Mucosa of rectum (tissue), 2 donors: ENCODE measurements around the gene SLC16A11.

Experiments
- H3K27ac ChIP-seq, 2 donors: one replicate each; pipeline ENCODE4 v1.7.0; 2013; ENCODE audit warnings: inconsistent platforms in 2 of 2, low read depth in 2 of 2, low read length in 2 of 2
- H3K27me3 ChIP-seq, 2 donors: one replicate each; pipeline ENCODE4 v1.7.0; 2013; ENCODE audit warnings: low read length in 2 of 2; ENCODE audit not compliant: control insufficient read depth in 2 of 2, insufficient read depth in 2 of 2
- H3K36me3 ChIP-seq, 2 donors: one replicate each; pipeline ENCODE4 v1.7.0; 2013; ENCODE audit warnings: low read length in 2 of 2; ENCODE audit not compliant: control insufficient read depth in 2 of 2, insufficient read depth in 2 of 2
- H3K4me1 ChIP-seq, 2 donors: one replicate each; pipeline ENCODE4 v1.7.0; 2013; ENCODE audit warnings: low read length in 2 of 2, mild to moderate bottlenecking in 1 of 2; ENCODE audit not compliant: control insufficient read depth in 2 of 2, insufficient read depth in 2 of 2
- H3K4me3 ChIP-seq, 2 donors: one replicate each; pipeline ENCODE4 v1.7.0; 2013; ENCODE audit warnings: low read length in 2 of 2
- H3K9ac ChIP-seq, 2 donors: one replicate each; pipeline ENCODE4 v1.7.0; 2013; ENCODE audit warnings: low read length in 2 of 2, low read depth in 1 of 2, mild to moderate bottlenecking in 1 of 2
- H3K9me3 ChIP-seq, 2 donors: one replicate each; pipeline ENCODE4 v1.7.0; 2013; ENCODE audit warnings: low read length in 2 of 2; ENCODE audit not compliant: control insufficient read depth in 2 of 2
- donor health status: healthy.
- donor health status: Normal muscosa, but diverticular disease.

SLC16A11 gene

GRCh38 chr17:7010523-7010922 is 33.4 kb downstream of the SLC16A11 start:
- no peak overlapping the region for H3K9ac ChIP-seq

GRCh38 chr17:7007143-7007542 is 36.7 kb downstream of the SLC16A11 start:
- Histone ChIP-seq H3K27ac (no peak overlapping the region), H3K27me3 (no peaks in the 10 kb centered on the region), H3K4me3 (no peak overlapping the region), H3K36me3 (peaks cover 12 to 18% of the 10 kb centered on the region in 2 donors), H3K9ac (no peak overlapping the region), H3K9me3 (no peaks in the 10 kb centered on the region), H3K4me1 (peaks cover 9 to 19% of the 10 kb centered on the region in 2 donors)

More at GRCh38 chr17:7010523-7010922, 33.4 kb downstream of the SLC16A11 start:
- Histone ChIP-seq H3K9me3 (no peaks in the 10 kb centered on the region), H3K36me3 (peaks cover 5% of the 10 kb centered on the region in 2 donors), H3K4me1 (peaks cover 23 to 35% of the 10 kb centered on the region in 2 donors), H3K27me3 (no peaks in the 10 kb centered on the region), H3K4me3 (peak overlapping the region in 1 of 2 donors; percentile 17), H3K27ac (no peak overlapping the region)

GRCh38 chr17:7005716-7006115 is 38.2 kb downstream of the SLC16A11 start:
- Histone ChIP-seq H3K27me3 (no peaks in the 10 kb centered on the region), H3K9ac (no peak overlapping the region), H3K4me3 (no peak overlapping the region), H3K9me3 (no peaks in the 10 kb centered on the region), H3K27ac (no peak overlapping the region), H3K36me3 (peaks cover 22 to 33% of the 10 kb centered on the region in 2 donors), H3K4me1 (peaks cover 7 to 8% of the 10 kb centered on the region in 2 donors)

- Histone ChIP-seq H3K9me3 (no peaks in the 10 kb centered on the region), H3K9ac (no peak overlapping the region), H3K4me3 (no peak overlapping the region), H3K4me1 (peaks cover 0 to 3% of the 10 kb centered on the region in 2 donors), H3K27ac (no peak overlapping the region), H3K27me3 (no peaks in the 10 kb centered on the region), H3K36me3 (peaks cover 26 to 34% of the 10 kb centered on the region in 2 donors)
Measured at GRCh38 chr17:7004398-7005253, 39.3 kb downstream of the SLC16A11 start.

- H3K4me1 ChIP-seq, result peaks cover 0 to 3% of the 10 kb centered on the region in 2 donors
Measured at GRCh38 chr17:7003745-7004144, 40.1 kb downstream of the SLC16A11 start.

GRCh38 chr17:7002288-7003047 is 41.4 kb downstream of the SLC16A11 start:
- H3K27me3 ChIP-seq, result no peaks in the 10 kb centered on the region
- peaks cover 0 to 3% of the 10 kb centered on the region in 2 donors for H3K4me1 ChIP-seq
- H3K36me3 ChIP-seq, result peaks cover 33 to 39% of the 10 kb centered on the region in 2 donors
- no peak overlapping the region for H3K4me3 ChIP-seq
- H3K9me3 ChIP-seq, result no peaks in the 10 kb centered on the region
- H3K27ac ChIP-seq, result no peak overlapping the region
- H3K9ac ChIP-seq, result no peak overlapping the region

More at GRCh38 chr17:7003745-7004144, 40.1 kb downstream of the SLC16A11 start:
- Histone ChIP-seq H3K27ac (no peak overlapping the region), H3K27me3 (no peaks in the 10 kb centered on the region), H3K9ac (no peak overlapping the region), H3K4me3 (no peak overlapping the region), H3K36me3 (peaks cover 31 to 39% of the 10 kb centered on the region in 2 donors), H3K9me3 (no peaks in the 10 kb centered on the region)

- peaks cover 0 to 3% of the 10 kb centered on the region in 2 donors for H3K4me1 ChIP-seq
- H3K9me3 ChIP-seq, result no peaks in the 10 kb centered on the region
- no peak overlapping the region for H3K9ac ChIP-seq
- peaks cover 36 to 41% of the 10 kb centered on the region in 2 donors for H3K36me3 ChIP-seq
- peak overlapping the region in 1 of 2 donors; percentile 7 for H3K4me3 ChIP-seq
- no peaks in the 10 kb centered on the region for H3K27me3 ChIP-seq
- no peak overlapping the region for H3K27ac ChIP-seq
Measured at GRCh38 chr17:7001318-7001961, 42.5 kb downstream of the SLC16A11 start.

GRCh38 chr17:6998855-6999508 is 44.9 kb downstream of the SLC16A11 start:
- H3K9ac ChIP-seq, result no peak overlapping the region
- no peaks in the 10 kb centered on the region for H3K27me3 ChIP-seq
- H3K4me1 ChIP-seq, result peaks cover 2 to 3% of the 10 kb centered on the region in 2 donors
- H3K9me3 ChIP-seq, result no peaks in the 10 kb centered on the region
- no peak overlapping the region for H3K4me3 ChIP-seq
- H3K36me3 ChIP-seq, result peaks cover 36 to 41% of the 10 kb centered on the region in 2 donors
- H3K27ac ChIP-seq, result no peak overlapping the region

GRCh38 chr17:6997171-6997570 is 46.7 kb downstream of the SLC16A11 start:
- H3K27me3 ChIP-seq, result no peaks in the 10 kb centered on the region
- no peak overlapping the region for H3K27ac ChIP-seq
- no peak overlapping the region for H3K4me3 ChIP-seq
- H3K36me3 ChIP-seq, result peaks cover 28 to 29% of the 10 kb centered on the region in 2 donors
- H3K4me1 ChIP-seq, result peaks cover 0 to 2% of the 10 kb centered on the region in 2 donors
- no peaks in the 10 kb centered on the region for H3K9me3 ChIP-seq
- no peak overlapping the region for H3K9ac ChIP-seq
